GM21528 (cell line): ENCODE results near the gene ZNF407.

Experiments
- ATAC-seq: cut with Tn5 transposase; IDR thresholded peaks from one replicate; pipeline ENCODE4 v1.9.1; 2021; ENCODE audit warnings: mild to moderate bottlenecking, moderate library complexity; ENCODE audit not compliant: unreplicated experiment, low FRiP score

Gene ZNF407

GRCh38 chr18:74982946-74983635 is 385.4 kb downstream of the ZNF407 start:
- ATAC-seq, result no peak

- no peak for ATAC-seq
Observed at GRCh38 chr18:74989134-74989533, 391.5 kb downstream of the ZNF407 start.

- no peak for ATAC-seq
Observed at GRCh38 chr18:74990563-74991081, 393.0 kb downstream of the ZNF407 start.

GRCh38 chr18:74994502-74995418 is 397.1 kb downstream of the ZNF407 start:
- peak; percentile 89 for ATAC-seq

GRCh38 chr18:74995419-74995736 is 397.7 kb downstream of the ZNF407 start:
- ATAC-seq, result no peak

GRCh38 chr18:74996055-74996454 is 398.4 kb downstream of the ZNF407 start:
- ATAC-seq, result no peak

GRCh38 chr18:74996996-74997395 is 399.3 kb downstream of the ZNF407 start:
- ATAC-seq, result no peak

GRCh38 chr18:75000920-75001319 is 403.2 kb downstream of the ZNF407 start:
- ATAC-seq, result no peak

- no peak for ATAC-seq
Observed at GRCh38 chr18:75003039-75003438, 405.4 kb downstream of the ZNF407 start.

GRCh38 chr18:75003764-75004690 is 406.4 kb downstream of the ZNF407 start:
- ATAC-seq, result no peak

GRCh38 chr18:75005626-75006025 is 408.0 kb downstream of the ZNF407 start:
- no peak for ATAC-seq

GRCh38 chr18:75008186-75008585 is 410.5 kb downstream of the ZNF407 start:
- ATAC-seq, result no peak

GRCh38 chr18:75009296-75009695 is 411.6 kb downstream of the ZNF407 start:
- ATAC-seq, result no peak

- no peak for ATAC-seq
Observed at GRCh38 chr18:75009878-75010277, 412.2 kb downstream of the ZNF407 start.

- no peak for ATAC-seq
Observed at GRCh38 chr18:75010278-75010677, 412.6 kb downstream of the ZNF407 start.

- no peak for ATAC-seq
Observed at GRCh38 chr18:75010689-75011088, 413.0 kb downstream of the ZNF407 start.

- peak; percentile 93 for ATAC-seq
Observed at GRCh38 chr18:75016025-75016717, 418.5 kb downstream of the ZNF407 start.

- peak; percentile 68 for ATAC-seq
Observed at GRCh38 chr18:75023473-75023872, 425.8 kb downstream of the ZNF407 start.

GRCh38 chr18:75024871-75025270 is 427.2 kb downstream of the ZNF407 start:
- no peak for ATAC-seq

- ATAC-seq, result no peak
Observed at GRCh38 chr18:75025573-75025972, 427.9 kb downstream of the ZNF407 start.
